Esophagus squamous epithelium (tissue), 5 donors: Measurements from ENCODE around the gene LRRC10. TPM values are rescaled to one million over a fixed set of nuclear protein-coding genes. Genes with fewer than 3 reads are reported as not detected.

ENCODE experiments used
- DNase-seq: peaks from one replicate; lab custom pipeline; 2025; lab: John Stamatoyannopoulos, UW
- H3K27ac ChIP-seq, 4 donors: fragments of 200-600 bp; sonication (generic); one replicate each; pipeline ENCODE4 v1.5.1; 2016 to 2019; ENCODE audit warnings: mild to moderate bottlenecking in 1 of 4
- H3K27me3 ChIP-seq, 4 donors: fragments of 200-600 bp; sonication (generic); 1 replicate in 3 of 4; 2 replicates in 1 of 4; pipeline versions ENCODE4 v1.5.1 to v1.6.0; 2017 to 2021; ENCODE audit warnings: antibody characterized with exemption in 1 of 4
- H3K36me3 ChIP-seq, 3 donors: fragments of 200-600 bp; sonication (generic); one replicate each; pipeline ENCODE4 v1.5.1; 2016 to 2019
- H3K4me1 ChIP-seq, 3 donors: fragments of 200-600 bp; sonication (generic); one replicate each; pipeline ENCODE4 v1.5.1; 2017 to 2019
- H3K4me3 ChIP-seq, 4 donors: fragments of 200-600 bp; sonication (generic); 1 replicate in 3 of 4; 2 replicates in 1 of 4; pipeline ENCODE4 v1.5.1; 2016 to 2019; ENCODE audit warnings: mild to moderate bottlenecking in 2 of 4, moderate library complexity in 1 of 4
- H3K9me3 ChIP-seq, 3 donors: fragments of 200-600 bp; sonication (generic); one replicate each; pipeline ENCODE4 v1.5.1; 2016 to 2019
- CTCF ChIP-seq, 6 experiments: fragments of 450-650 bp in 4 of 6; fragments of 200-600 bp in 2 of 6; sonication (generic) in 2 of 6; IDR thresholded peaks; one replicate each; pipeline ENCODE4 v1.5.1; 2016 to 2019; ENCODE audit warnings: antibody characterized with exemption in 6 of 6, mild to moderate bottlenecking in 4 of 6, moderate library complexity in 4 of 6
- POLR2A ChIP-seq, 4 donors: fragments of 450-650 bp; IDR thresholded peaks; one replicate each; pipeline ENCODE4 v1.6.1; 2017; ENCODE audit warnings: antibody characterized with exemption in 4 of 4, mild to moderate bottlenecking in 4 of 4, moderate library complexity in 3 of 4
- WGBS, 2 donors: methylation state at CpG; one replicate each; pipeline ENCODE4 v1.1.5; 2018; 5-methylcytosine and 5-hydroxymethylcytosine counted together
- intact Hi-C: fragments of 100-400 bp; cut with DNase I; formaldehyde crosslinking; loops from one replicate; pipeline ENCODE4 v1.15.0; 2022
- small RNA-seq, 4 donors: library from RNA; depleted of rRNA; stranded (forward); fragments of <200 nt; gene quantifications; one replicate each; pipeline ENCODE3, GENCODE V24; 2016
- total RNA-seq, 4 donors: library from RNA; depleted of rRNA; stranded (reverse); fragments of >200 nt; gene quantifications; one replicate each; pipeline ENCODE4 v1.1.0, GENCODE V29; 2016
- donor health status: DM: yes; HTN: yes; CAD: no.

LRRC10 gene
- total RNA-seq, 4 donors from 2014 or later, result not detected

GRCh38 chr12:69569236-69569635 lies 41.5 kb downstream of the LRRC10 start:
- intact Hi-C loops, result no loop called here
- Histone ChIP-seq H3K36me3 (peaks cover 0 to 64% (median 3%) of the 10 kb centered on the region in 3 donors), H3K27ac (no peak overlapping the region), H3K27me3 (no peaks in the 10 kb centered on the region), H3K9me3 (no peaks in the 10 kb centered on the region), H3K4me1 (peaks cover 0 to 11% (median 0%) of the 10 kb centered on the region in 3 donors), H3K4me3 (no peak overlapping the region)
- TF ChIP-seq POLR2A (IDR thresholded peaks at IDR 0.05) (no peak), CTCF (IDR thresholded peaks at IDR 0.05) (no peak)
- no peak for DNase-seq
- WGBS, 2 donors, result 60 to 67% methylated on average over 4 of the region's 4 CpGs

GRCh38 chr12:69566603-69567002 lies 44.1 kb downstream of the LRRC10 start:
- no peaks in the 10 kb centered on the region for H3K9me3 ChIP-seq
- H3K4me1 ChIP-seq, result peaks cover 0 to 11% (median 0%) of the 10 kb centered on the region in 3 donors
- no peak overlapping the region for H3K27ac ChIP-seq
- no peak overlapping the region for H3K4me3 ChIP-seq
- no peaks in the 10 kb centered on the region for H3K27me3 ChIP-seq
- TF ChIP-seq CTCF (IDR thresholded peaks at IDR 0.05) (no peak), POLR2A (IDR thresholded peaks at IDR 0.05) (no peak)
- intact Hi-C loops, result no loop called here
- H3K36me3 ChIP-seq, result peaks cover 0 to 59% (median 0%) of the 10 kb centered on the region in 3 donors
- no peak for DNase-seq
- 74 to 78% methylated on average over 3 of the region's 3 CpGs for WGBS, 2 donors

GRCh38 chr12:69563166-69563762 lies 47.4 kb downstream of the LRRC10 start:
- H3K27ac ChIP-seq, result no peak overlapping the region
- TF ChIP-seq POLR2A (IDR thresholded peaks at IDR 0.05), result no peak
- no peak for TF ChIP-seq CTCF (IDR thresholded peaks at IDR 0.05)
- peaks cover 0 to 2% (median 0%) of the 10 kb centered on the region in 3 donors for H3K4me1 ChIP-seq
- intact Hi-C loops, result no loop called here
- H3K9me3 ChIP-seq, result no peaks in the 10 kb centered on the region
- 90 to 98% methylated on average over 2 of the region's 2 CpGs for WGBS, 2 donors
- peaks cover 0 to 38% (median 0%) of the 10 kb centered on the region in 3 donors for H3K36me3 ChIP-seq
- no peak overlapping the region for H3K4me3 ChIP-seq
- H3K27me3 ChIP-seq, result no peaks in the 10 kb centered on the region
- no peak for DNase-seq

Small RNA genes within 50 kb of the gene (small RNA-seq; reads per million reads assigned to genes)
- gene MIR3913-1, result 1.7 to 7.4 (median 4.6) reads per million in 4 donors

Other genes starting within 250 kb of the LRRC10 start
- 10 to 100 TPM; 22.6 to 42.0 (median 29.2) TPM for gene FRS2, start 140.5 kb downstream of the LRRC10 start, total RNA-seq
- 100 to 1,000 TPM in 3 of 4 donors, 10 to 100 TPM in 1; 45.4 to 164 (median 156) TPM for gene CCT2, start 25.4 kb downstream of the LRRC10 start, total RNA-seq
- not detected for gene BEST3, start 88.4 kb upstream of the LRRC10 start, total RNA-seq
- 10 to 100 TPM in 3 of 4 donors, 1 to 10 TPM in 1; 6.7 to 17.2 (median 15.1) TPM for gene RAB3IP, start 128.0 kb upstream of the LRRC10 start, total RNA-seq
- gene MYRFL, start 214.3 kb upstream of the LRRC10 start, total RNA-seq, result not detected